K562 (cell line): ENCODE results near the gene DNAJC13. TPM values are rescaled to one million over a fixed set of nuclear protein-coding genes. Genes with fewer than 3 reads are reported as not detected.

Source experiments
- ATAC-seq: fragments of 200-7000 bp; cut with Tn5 transposase; 3 replicates; pipeline ENCODE4 v1.9.1; 2020; ENCODE audit warnings: moderate library complexity
- BruUV-seq: library from RNA; stranded (reverse); fragments of 400-500 nt; replicated peaks from 2 replicates; lab custom pipeline; 2021; lab: Mats Ljungman, UMichigan
- CTCF ChIA-PET: fragments of 300-600 bp; formaldehyde crosslinking; extraction: SDS; loops from one replicate; lab custom pipeline; 2021; ENCODE audit warnings: low intra/inter-chr PET ratio; lab: Yijun Ruan, JAX
- POLR2A ChIA-PET: fragments of 300-600, 350-650 bp; sonication (Branson Sonifier 250); formaldehyde crosslinking; extraction: SDS; loops from one replicate; lab custom pipeline; 2021; ENCODE audit warnings: antibody characterized with exemption, inconsistent platforms; lab: Yijun Ruan, JAX
- DNase-seq, 4 experiments: peaks; one replicate each; pipeline versions ENCODE4 v3.0.0 to v3.0.0-alpha.2; 2011 to 2018; ENCODE audit warnings: low spot score in 3 of 4, mixed read lengths in 3 of 4; ENCODE audit errors: extremely low read depth in 1 of 4
- FAIRE-seq: peaks from 2 replicates; lab custom pipeline; 2011; peaks lifted over from hg19 to GRCh38; lab: Jason Lieb, UNC
- H2AFZ ChIP-seq: 2 replicates; pipeline ENCODE4 v1.6.0; 2011; ENCODE audit warnings: low read depth, low read length, control low read depth, inconsistent platforms
- H3K27ac ChIP-seq: fragments of 200-600 bp; 3 replicates; pipeline ENCODE4 v1.8.0; 2011; ENCODE audit warnings: low read depth, mild to moderate bottlenecking, control low read depth, inconsistent platforms, low read length, moderate library complexity, mixed read lengths; ENCODE audit errors: extremely low read depth
- H3K27me3 ChIP-seq, 2 experiments: fragments of 300-600 bp in 1 of 2; 2 replicates in 1 of 2; 3 replicates in 1 of 2; pipeline versions ENCODE4 v1.6.0 to v1.8.0; 2011; ENCODE audit warnings: inconsistent platforms in 2 of 2, low read length in 2 of 2, mild to moderate bottlenecking in 1 of 2, mixed read lengths in 1 of 2, moderate library complexity in 1 of 2; ENCODE audit not compliant: control insufficient read depth in 2 of 2, insufficient read depth in 2 of 2
- H3K36me3 ChIP-seq: fragments of 300-600 bp; 3 replicates; pipeline ENCODE4 v1.8.0; 2011; ENCODE audit warnings: mild to moderate bottlenecking, low read length, inconsistent platforms; ENCODE audit not compliant: control insufficient read depth, insufficient read depth
- H3K4me1 ChIP-seq, 2 experiments: fragments of 200-600 bp in 1 of 2; replicated peaks in 1 of 2; 2 replicates in 1 of 2; 3 replicates in 1 of 2; pipeline versions ENCODE4 v1.5.1 to v1.8.0; 2011; ENCODE audit warnings: inconsistent platforms in 2 of 2, low read length in 2 of 2, mild to moderate bottlenecking in 1 of 2, mixed read lengths in 1 of 2, moderate library complexity in 1 of 2; ENCODE audit not compliant: control insufficient read depth in 2 of 2, insufficient read depth in 2 of 2
- H3K4me2 ChIP-seq: 2 replicates; pipeline ENCODE4 v1.6.1; 2011; ENCODE audit warnings: low read length, control low read depth, inconsistent platforms, mixed read lengths; ENCODE audit not compliant: insufficient read depth
- H3K4me3 ChIP-seq: fragments of 200-600 bp; sonication (generic), shearing (Covaris generic); 2 replicates; pipeline ENCODE4 v1.5.1; 2016; ENCODE audit warnings: control low read depth, inconsistent platforms
- H3K79me2 ChIP-seq: fragments of 200-600 bp; 3 replicates; pipeline ENCODE4 v1.8.0; 2011; ENCODE audit warnings: low read length, inconsistent platforms; ENCODE audit not compliant: control insufficient read depth, insufficient read depth
- H3K9ac ChIP-seq, 2 experiments: 2 replicates each; pipeline versions ENCODE4 v1.6.0 to v1.6.1; 2011; ENCODE audit warnings: low read depth in 2 of 2, low read length in 2 of 2, control low read depth in 1 of 2, inconsistent platforms in 1 of 2, mild to moderate bottlenecking in 1 of 2, mixed read lengths in 1 of 2; ENCODE audit not compliant: insufficient read depth in 1 of 2
- H3K9me1 ChIP-seq: one replicate; pipeline ENCODE4 v1.6.0; 2011; ENCODE audit warnings: inconsistent platforms, mild to moderate bottlenecking, low read length, moderate library complexity; ENCODE audit not compliant: control insufficient read depth, insufficient read depth
- H3K9me3 ChIP-seq: replicated peaks from 2 replicates; pipeline ENCODE4 v1.5.1; 2011; ENCODE audit warnings: low read depth, low read length, inconsistent platforms; ENCODE audit not compliant: control insufficient read depth, insufficient read depth
- H4K20me1 ChIP-seq: replicated peaks from 2 replicates; pipeline ENCODE4 v1.6.1; 2011; ENCODE audit warnings: low read length, inconsistent platforms, mixed read lengths; ENCODE audit not compliant: control insufficient read depth, insufficient read depth
- CEBPZ ChIP-seq: fragments of 150-350 bp; IDR thresholded peaks from 2 replicates; pipeline ENCODE4 v1.6.1; 2014; ENCODE audit warnings: low read depth, mild to moderate bottlenecking, low read length, borderline replicate concordance
- ELF2 ChIP-seq: fragments of 250-450 bp; sonication (Bioruptor Pico); IDR thresholded peaks from 2 replicates; pipeline ENCODE4 v1.5.0; 2021; ENCODE audit warnings: mild to moderate bottlenecking
- HNRNPLL ChIP-seq: fragments of 200-400 bp; formaldehyde crosslinking; IDR thresholded peaks from 2 replicates; pipeline ENCODE4 v1.6.1; 2017; ENCODE audit warnings: low read length, low read depth, mild to moderate bottlenecking; ENCODE audit not compliant: poor library complexity, severe bottlenecking
- KLF16 ChIP-seq: IDR thresholded peaks from 2 replicates; pipeline ENCODE4 v1.6.1; 2016; ENCODE audit warnings: antibody characterized with exemption
- TFAM ChIP-seq: fragments of 250-450 bp; sonication (Bioruptor Pico); conservative IDR thresholded peaks from 2 replicates; pipeline ENCODE4 v1.5.0; 2021; ENCODE audit warnings: mild to moderate bottlenecking, moderate library complexity
- ZNF830 ChIP-seq: fragments of 250-450 bp; sonication (Bioruptor Pico); IDR thresholded peaks from 2 replicates; pipeline ENCODE4 v1.5.0; 2021; ENCODE audit warnings: mild to moderate bottlenecking
- WGBS: fragments of 100-300 bp; shearing (Covaris generic); methylation state at CpG from one replicate; pipeline ENCODE4 v1.1.6; 2016; ENCODE audit warnings: low coverage, mixed read lengths; ENCODE audit not compliant: insufficient coverage; ENCODE audit errors: missing lambda C conversion rate; 5-methylcytosine and 5-hydroxymethylcytosine counted together
- in situ Hi-C: fragments of 300-500 bp; cut with MboI; formaldehyde crosslinking; loops from 4 replicates; pipeline ENCODE4 v1.15.0; 2018; ENCODE audit warnings: inconsistent platforms, mixed read lengths
- intact Hi-C: fragments of 100-400 bp; cut with micrococcal nuclease; formaldehyde crosslinking; loops from 2 replicates; pipeline ENCODE4 v1.14.2; 2022
- polyA plus RNA-seq, 8 experiments: library from polyadenylated mRNA; depleted of rRNA in 4 of 8; stranded (reverse) in 5 of 8; unstranded in 3 of 8; fragments of >200 nt; fragmentation: Nextera tagmentation in 2 of 8; fragmentation: Illumina TruSeq in 1 of 8; extraction: Ambion mirVana in 2 of 8; extraction: Trizol in 1 of 8; gene quantifications; 2 replicates each; pipeline versions ENCODE4 v1.2.1 to v1.2.3, GENCODE V29; 2011 to 2014; ENCODE audit warnings: inconsistent platforms in 1 of 8, missing spikeins in 1 of 8
- total RNA-seq, 7 experiments: library from RNA; depleted of rRNA in 6 of 7; stranded (reverse); fragments of >200 nt in 6 of 7; fragmentation: Illumina TruSeq in 2 of 7; extraction: Trizol in 2 of 7; gene quantifications; 2 replicates each; pipeline versions ENCODE4 v1.2.1 to v1.2.3, GENCODE V29; 2011 to 2021; ENCODE audit warnings: low replicate concordance in 1 of 7

The DNAJC13 gene
- total and polyA plus RNA-seq, 9 of the 15 experiments (the other 6 are each of a cell fraction or from before 2014, with no cell fraction given) = 2.9 to 17.1 (median 10.2) TPM

GRCh38 chr3:132380920-132381319 is 36.4 kb upstream of the DNAJC13 start:
- Histone ChIP-seq H3K27me3 (peaks cover 0 to 4% of the 10 kb centered on the region in 2 experiments; a peak in 2 of 5 replicates), H3K9me3 (no peaks in the 10 kb centered on the region), H3K9ac (no peak overlapping the region), H3K4me3 (no peak overlapping the region), H3K4me1 (no peaks in the 10 kb centered on the region), H3K36me3 (no peaks in the 10 kb centered on the region), H3K79me2 (no peaks in the 10 kb centered on the region), H4K20me1 (no peaks in the 10 kb centered on the region), H3K9me1 (no peaks in the 10 kb centered on the region), H3K27ac (no peak overlapping the region), H2AFZ (no peak overlapping the region), H3K4me2 (no peak overlapping the region)
- DNase-seq (no peak), FAIRE-seq (no peak), ATAC-seq (no peak)
- POLR2A ChIA-PET = no interaction called here
- no CpG with 5 or more reads among the region's 1 CpG for WGBS
- CTCF ChIA-PET = no interaction called here
- TF ChIP-seq HNRNPLL (no peak), KLF16 (no peak), TFAM (CRISPR knock-in tag) (no peak), ZNF830 (CRISPR knock-in tag) (no peak), ELF2 (CRISPR knock-in tag) (no peak), CEBPZ (no peak)
- intact Hi-C loops (no loop called here), in situ Hi-C loops (loop anchor here (25.0 kb wide), 1 partner anchor 594 kb away; no protein-coding TSS in a partner anchor)
- no TSS peak for BruUV-seq
